DOHH2 (cell line): Measurements from ENCODE around the gene PRKD2.

ENCODE experiments used
- H3F3A ChIP-seq: fragments of 200-600 bp; sonication (generic), shearing (Covaris generic); 2 replicates; pipeline ENCODE4 v1.6.0; 2016; ENCODE audit warnings: antibody characterized with exemption, mild to moderate bottlenecking; ENCODE audit not compliant: control insufficient read depth, insufficient read depth
- H3K27ac ChIP-seq: fragments of 200-600 bp; sonication (generic); 2 replicates; pipeline ENCODE4 v1.5.1; 2014; ENCODE audit warnings: low read depth, mild to moderate bottlenecking, low read length, moderate library complexity
- H3K27me3 ChIP-seq: fragments of 200-600 bp; sonication (generic); 2 replicates; pipeline ENCODE4 v1.6.1; 2014; ENCODE audit warnings: mild to moderate bottlenecking, low read length, mixed read lengths; ENCODE audit not compliant: control insufficient read depth
- H3K36me3 ChIP-seq: fragments of 200-600 bp; sonication (generic); 2 replicates; pipeline ENCODE4 v1.6.1; 2014; ENCODE audit warnings: mild to moderate bottlenecking, low read length, moderate library complexity, mixed read lengths; ENCODE audit not compliant: control insufficient read depth
- H3K4me1 ChIP-seq: fragments of 200-600 bp; sonication (generic); 2 replicates; pipeline ENCODE4 v1.6.1; 2014; ENCODE audit warnings: mild to moderate bottlenecking, low read length, mixed read lengths; ENCODE audit not compliant: control insufficient read depth
- H3K4me2 ChIP-seq: fragments of 200-600 bp; sonication (generic); 2 replicates; pipeline ENCODE4 v1.6.0; 2014; ENCODE audit warnings: mild to moderate bottlenecking, low read length, moderate library complexity
- H3K4me3 ChIP-seq: fragments of 200-600 bp; sonication (generic); 2 replicates; pipeline ENCODE4 v1.5.1; 2014; ENCODE audit warnings: mild to moderate bottlenecking, low read length, mixed read lengths
- H3K79me2 ChIP-seq: fragments of 200-600 bp; sonication (generic); 2 replicates; pipeline ENCODE4 v1.6.1; 2014; ENCODE audit warnings: mild to moderate bottlenecking, low read length, mixed read lengths; ENCODE audit not compliant: control insufficient read depth
- H3K9me2 ChIP-seq: fragments of 200-600 bp; sonication (generic); replicated peaks from 2 replicates; pipeline ENCODE4 v1.6.1; 2014; ENCODE audit warnings: mild to moderate bottlenecking, low read length, mixed read lengths; ENCODE audit not compliant: control insufficient read depth
- H3K9me3 ChIP-seq: fragments of 200-600 bp; sonication (generic); 2 replicates; pipeline ENCODE4 v1.6.1; 2014; ENCODE audit warnings: antibody characterized with exemption, low read length, mixed read lengths; ENCODE audit not compliant: control insufficient read depth, insufficient read depth
- H4K20me1 ChIP-seq: fragments of 200-600 bp; sonication (generic); 2 replicates; pipeline ENCODE4 v1.6.0; 2014; ENCODE audit warnings: low read depth, mild to moderate bottlenecking, antibody characterized with exemption, low read length, moderate library complexity; ENCODE audit not compliant: control insufficient read depth, insufficient read depth
- CTCF ChIP-seq: fragments of 200-600 bp; sonication (generic); IDR thresholded peaks from one replicate; pipeline ENCODE4 v1.5.1; 2014; ENCODE audit warnings: antibody characterized with exemption, mild to moderate bottlenecking, low read depth, low read length; ENCODE audit not compliant: poor library complexity, severe bottlenecking
- EZH2phosphoT487 ChIP-seq: fragments of 200-600 bp; sonication (generic); IDR thresholded peaks from 2 replicates; pipeline ENCODE4 v1.6.1; 2017; ENCODE audit warnings: borderline replicate concordance, mild to moderate bottlenecking, antibody characterized with exemption, low read length, moderate library complexity, mixed read lengths

PRKD2 gene

GRCh38 chr19:46650445-46650844, 66.5 kb downstream of the PRKD2 start:
- H3K4me3 ChIP-seq = no peak overlapping the region
- H3K79me2 ChIP-seq = no peaks in the 10 kb centered on the region
- H3K36me3 ChIP-seq = no peaks in the 10 kb centered on the region
- no peak overlapping the region for H3K27ac ChIP-seq
- H3K4me2 ChIP-seq = no peak overlapping the region
- no peak for TF ChIP-seq EZH2phosphoT487
- TF ChIP-seq CTCF = no peak
- H3K9me3 ChIP-seq = no peaks in the 10 kb centered on the region
- no peaks in the 10 kb centered on the region for H3K4me1 ChIP-seq
- peaks cover 13% of the 10 kb centered on the region for H3K27me3 ChIP-seq
- H3F3A ChIP-seq = no peaks in the 10 kb centered on the region
- H3K9me2 ChIP-seq = no peaks in the 10 kb centered on the region
- H4K20me1 ChIP-seq = no peaks in the 10 kb centered on the region

GRCh38 chr19:46648961-46649960, 67.7 kb downstream of the PRKD2 start:
- H3K4me3 ChIP-seq = no peak overlapping the region
- H3K27ac ChIP-seq = no peak overlapping the region
- H3K79me2 ChIP-seq = no peaks in the 10 kb centered on the region
- no peak overlapping the region for H3K4me2 ChIP-seq
- no peaks in the 10 kb centered on the region for H4K20me1 ChIP-seq
- no peaks in the 10 kb centered on the region for H3F3A ChIP-seq
- H3K36me3 ChIP-seq = no peaks in the 10 kb centered on the region
- no peak for TF ChIP-seq EZH2phosphoT487
- TF ChIP-seq CTCF = no peak
- no peaks in the 10 kb centered on the region for H3K4me1 ChIP-seq
- no peaks in the 10 kb centered on the region for H3K9me2 ChIP-seq
- no peaks in the 10 kb centered on the region for H3K9me3 ChIP-seq
- H3K27me3 ChIP-seq = peaks cover 12% of the 10 kb centered on the region

DNA sequence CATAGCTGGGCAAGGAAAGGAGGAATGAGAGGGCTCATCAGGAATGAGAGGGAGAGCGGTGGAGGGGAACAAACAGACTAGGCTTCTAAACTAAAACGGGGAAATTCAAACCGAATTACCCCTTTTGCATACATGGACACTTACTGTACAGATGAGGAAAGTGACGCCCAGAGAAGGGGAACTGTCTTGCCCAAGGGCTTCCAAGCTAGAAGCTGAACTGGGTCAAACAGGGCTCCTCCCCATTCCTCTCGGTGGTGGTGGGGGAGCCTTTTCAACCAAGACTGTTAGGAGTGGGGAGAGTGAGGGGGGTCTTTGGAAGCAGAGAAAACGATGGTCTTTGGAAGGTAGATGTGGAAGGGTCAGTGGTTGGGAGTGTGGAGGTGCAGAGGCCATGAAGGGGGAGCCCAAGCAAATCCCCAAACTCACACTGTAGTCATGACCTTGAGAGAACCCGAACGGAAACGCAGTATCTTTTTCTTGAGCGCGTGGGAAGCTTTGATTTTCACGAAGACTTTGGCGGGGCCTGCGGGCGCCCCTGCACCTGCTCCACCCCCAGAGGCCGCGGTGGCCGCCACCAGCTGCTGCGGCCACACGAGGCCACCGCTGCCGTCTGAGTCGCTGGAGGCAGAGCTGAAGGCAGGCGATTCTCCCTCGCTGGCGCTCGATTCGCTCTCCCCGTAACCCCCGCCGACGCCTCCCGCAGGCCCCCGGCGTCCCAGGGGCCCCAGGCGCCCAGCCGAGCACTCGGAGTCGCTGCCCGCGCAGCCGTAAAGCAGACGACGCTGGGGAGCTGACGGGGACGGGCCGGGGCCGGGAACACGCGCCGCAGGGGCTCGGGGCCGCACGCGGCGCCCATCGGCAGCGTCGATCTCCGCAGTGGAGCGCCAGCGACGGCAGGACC, 68.6 kb downstream of the PRKD2 start:
- Histone ChIP-seq H3K4me2 (no peak overlapping the region), H3F3A (no peaks in the 10 kb centered on the region)

More for the DNA sequence above, 68.6 kb downstream of the PRKD2 start:
- Histone ChIP-seq H3K4me3 (no peak overlapping the region), H4K20me1 (no peaks in the 10 kb centered on the region), H3K27ac (no peak overlapping the region), H3K9me3 (no peaks in the 10 kb centered on the region), H3K79me2 (no peaks in the 10 kb centered on the region), H3K9me2 (no peaks in the 10 kb centered on the region), H3K27me3 (peaks cover 12% of the 10 kb centered on the region), H3K4me1 (no peaks in the 10 kb centered on the region), H3K36me3 (no peaks in the 10 kb centered on the region)
- TF ChIP-seq EZH2phosphoT487 (no peak), CTCF (no peak)
